ENCODE data around the gene SLBP.

The SLBP gene

GRCh38 chr4:1644891-1645657 is 67.0 kb downstream of the SLBP start:
- H3K27ac ChIP-seq = no peak overlapping the region
- no peaks in the 10 kb centered on the region for H3K27me3 ChIP-seq (replicated peaks)
- in situ Hi-C loops (cut with HindIII; ENCODE audit: low pct_ligation_motif_present, low sequenced_read_pairs) = no loop called here
- TF ChIP-seq, protein P1, sequence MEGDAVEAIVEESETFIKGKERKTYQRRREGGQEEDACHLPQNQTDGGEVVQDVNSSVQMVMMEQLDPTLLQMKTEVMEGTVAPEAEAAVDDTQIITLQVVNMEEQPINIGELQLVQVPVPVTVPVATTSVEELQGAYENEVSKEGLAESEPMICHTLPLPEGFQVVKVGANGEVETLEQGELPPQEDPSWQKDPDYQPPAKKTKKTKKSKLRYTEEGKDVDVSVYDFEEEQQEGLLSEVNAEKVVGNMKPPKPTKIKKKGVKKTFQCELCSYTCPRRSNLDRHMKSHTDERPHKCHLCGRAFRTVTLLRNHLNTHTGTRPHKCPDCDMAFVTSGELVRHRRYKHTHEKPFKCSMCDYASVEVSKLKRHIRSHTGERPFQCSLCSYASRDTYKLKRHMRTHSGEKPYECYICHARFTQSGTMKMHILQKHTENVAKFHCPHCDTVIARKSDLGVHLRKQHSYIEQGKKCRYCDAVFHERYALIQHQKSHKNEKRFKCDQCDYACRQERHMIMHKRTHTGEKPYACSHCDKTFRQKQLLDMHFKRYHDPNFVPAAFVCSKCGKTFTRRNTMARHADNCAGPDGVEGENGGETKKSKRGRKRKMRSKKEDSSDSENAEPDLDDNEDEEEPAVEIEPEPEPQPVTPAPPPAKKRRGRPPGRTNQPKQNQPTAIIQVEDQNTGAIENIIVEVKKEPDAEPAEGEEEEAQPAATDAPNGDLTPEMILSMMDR (IDR thresholded peaks at IDR 0.05; ENCODE audit: low read depth, low read length, missing control alignments) = no peak
- DNase-seq = peak; percentile 7
- H3K36me3 ChIP-seq (replicated peaks) = no peaks in the 10 kb centered on the region
- H3K4me3 ChIP-seq (ENCODE audit: low read depth, low read length) = peak overlapping the region; percentile 9

- Histone ChIP-seq H3K27ac (no peak overlapping the region), H3K27me3 (replicated peaks) (no peaks in the 10 kb centered on the region), H3K36me3 (replicated peaks) (no peaks in the 10 kb centered on the region), H3K4me3 (ENCODE audit: low read depth, low read length) (no peak overlapping the region)
- no peak for DNase-seq
- TF ChIP-seq, protein P1 (IDR thresholded peaks at IDR 0.05; ENCODE audit: low read depth, low read length, missing control alignments) = no peak
- in situ Hi-C loops (cut with HindIII; ENCODE audit: low pct_ligation_motif_present, low sequenced_read_pairs) = no loop called here
These were observed 68.0 kb downstream of the SLBP start for GRCh38 chr4:1643971-1644735.
